Liver (tissue), 3 donors: ENCODE results near the gene SEPTIN8.

Source experiments
- GABPA ChIP-seq, 2 donors: IDR thresholded peaks in 1 of 2; conservative IDR thresholded peaks in 1 of 2; 2 replicates each; pipeline ENCODE4 v1.6.1; 2016; ENCODE audit warnings: antibody characterized with exemption in 2 of 2, mild to moderate bottlenecking in 1 of 2, moderate library complexity in 1 of 2
- TAF1 ChIP-seq: conservative IDR thresholded peaks from 2 replicates; pipeline ENCODE4 v1.6.1; 2016; ENCODE audit warnings: antibody characterized with exemption, mild to moderate bottlenecking
- TF ChIP-seq, protein P1 (sequence below): fragments of 150-350 bp; IDR thresholded peaks from 2 replicates; pipeline ENCODE4 v1.5.1; 2017; ENCODE audit warnings: improper control_type of control experiment, low read depth, low read length; ENCODE audit not compliant: missing input control
- TF ChIP-seq, protein P2 (sequence below): IDR thresholded peaks from 2 replicates; pipeline ENCODE4 v1.6.1; 2016; ENCODE audit warnings: antibody characterized with exemption, mild to moderate bottlenecking
- TF ChIP-seq, protein P3 (sequence below): IDR thresholded peaks from 2 replicates; pipeline ENCODE4 v1.6.1; 2016; ENCODE audit warnings: antibody characterized with exemption
- donor health status: healthy.
- donor health status: healthy.

DNA sequence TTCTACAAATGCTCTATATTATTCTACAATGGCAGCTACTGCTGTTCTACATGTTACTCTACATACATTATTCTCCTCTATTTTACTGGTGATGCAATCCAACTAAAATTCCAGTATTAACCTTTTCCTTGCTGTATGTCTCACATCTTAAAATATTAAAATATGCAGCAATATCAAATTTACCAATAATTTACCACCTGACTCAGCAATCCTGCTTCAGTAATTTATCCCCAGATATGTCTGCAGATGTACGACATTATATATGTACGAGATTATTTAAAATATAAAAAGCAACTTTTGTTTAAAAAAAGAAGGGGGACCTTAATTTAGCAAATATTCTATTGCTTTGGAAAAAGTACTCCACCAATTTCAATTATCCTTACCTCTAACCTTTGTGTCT lies 51.3 kb downstream of the SEPTIN8 start:
- TF ChIP-seq, protein P1, sequence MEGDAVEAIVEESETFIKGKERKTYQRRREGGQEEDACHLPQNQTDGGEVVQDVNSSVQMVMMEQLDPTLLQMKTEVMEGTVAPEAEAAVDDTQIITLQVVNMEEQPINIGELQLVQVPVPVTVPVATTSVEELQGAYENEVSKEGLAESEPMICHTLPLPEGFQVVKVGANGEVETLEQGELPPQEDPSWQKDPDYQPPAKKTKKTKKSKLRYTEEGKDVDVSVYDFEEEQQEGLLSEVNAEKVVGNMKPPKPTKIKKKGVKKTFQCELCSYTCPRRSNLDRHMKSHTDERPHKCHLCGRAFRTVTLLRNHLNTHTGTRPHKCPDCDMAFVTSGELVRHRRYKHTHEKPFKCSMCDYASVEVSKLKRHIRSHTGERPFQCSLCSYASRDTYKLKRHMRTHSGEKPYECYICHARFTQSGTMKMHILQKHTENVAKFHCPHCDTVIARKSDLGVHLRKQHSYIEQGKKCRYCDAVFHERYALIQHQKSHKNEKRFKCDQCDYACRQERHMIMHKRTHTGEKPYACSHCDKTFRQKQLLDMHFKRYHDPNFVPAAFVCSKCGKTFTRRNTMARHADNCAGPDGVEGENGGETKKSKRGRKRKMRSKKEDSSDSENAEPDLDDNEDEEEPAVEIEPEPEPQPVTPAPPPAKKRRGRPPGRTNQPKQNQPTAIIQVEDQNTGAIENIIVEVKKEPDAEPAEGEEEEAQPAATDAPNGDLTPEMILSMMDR, result no peak
- no peak for TF ChIP-seq TAF1
- TF ChIP-seq, protein P2, sequence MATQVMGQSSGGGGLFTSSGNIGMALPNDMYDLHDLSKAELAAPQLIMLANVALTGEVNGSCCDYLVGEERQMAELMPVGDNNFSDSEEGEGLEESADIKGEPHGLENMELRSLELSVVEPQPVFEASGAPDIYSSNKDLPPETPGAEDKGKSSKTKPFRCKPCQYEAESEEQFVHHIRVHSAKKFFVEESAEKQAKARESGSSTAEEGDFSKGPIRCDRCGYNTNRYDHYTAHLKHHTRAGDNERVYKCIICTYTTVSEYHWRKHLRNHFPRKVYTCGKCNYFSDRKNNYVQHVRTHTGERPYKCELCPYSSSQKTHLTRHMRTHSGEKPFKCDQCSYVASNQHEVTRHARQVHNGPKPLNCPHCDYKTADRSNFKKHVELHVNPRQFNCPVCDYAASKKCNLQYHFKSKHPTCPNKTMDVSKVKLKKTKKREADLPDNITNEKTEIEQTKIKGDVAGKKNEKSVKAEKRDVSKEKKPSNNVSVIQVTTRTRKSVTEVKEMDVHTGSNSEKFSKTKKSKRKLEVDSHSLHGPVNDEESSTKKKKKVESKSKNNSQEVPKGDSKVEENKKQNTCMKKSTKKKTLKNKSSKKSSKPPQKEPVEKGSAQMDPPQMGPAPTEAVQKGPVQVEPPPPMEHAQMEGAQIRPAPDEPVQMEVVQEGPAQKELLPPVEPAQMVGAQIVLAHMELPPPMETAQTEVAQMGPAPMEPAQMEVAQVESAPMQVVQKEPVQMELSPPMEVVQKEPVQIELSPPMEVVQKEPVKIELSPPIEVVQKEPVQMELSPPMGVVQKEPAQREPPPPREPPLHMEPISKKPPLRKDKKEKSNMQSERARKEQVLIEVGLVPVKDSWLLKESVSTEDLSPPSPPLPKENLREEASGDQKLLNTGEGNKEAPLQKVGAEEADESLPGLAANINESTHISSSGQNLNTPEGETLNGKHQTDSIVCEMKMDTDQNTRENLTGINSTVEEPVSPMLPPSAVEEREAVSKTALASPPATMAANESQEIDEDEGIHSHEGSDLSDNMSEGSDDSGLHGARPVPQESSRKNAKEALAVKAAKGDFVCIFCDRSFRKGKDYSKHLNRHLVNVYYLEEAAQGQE, result no peak
- TF ChIP-seq, protein P3, sequence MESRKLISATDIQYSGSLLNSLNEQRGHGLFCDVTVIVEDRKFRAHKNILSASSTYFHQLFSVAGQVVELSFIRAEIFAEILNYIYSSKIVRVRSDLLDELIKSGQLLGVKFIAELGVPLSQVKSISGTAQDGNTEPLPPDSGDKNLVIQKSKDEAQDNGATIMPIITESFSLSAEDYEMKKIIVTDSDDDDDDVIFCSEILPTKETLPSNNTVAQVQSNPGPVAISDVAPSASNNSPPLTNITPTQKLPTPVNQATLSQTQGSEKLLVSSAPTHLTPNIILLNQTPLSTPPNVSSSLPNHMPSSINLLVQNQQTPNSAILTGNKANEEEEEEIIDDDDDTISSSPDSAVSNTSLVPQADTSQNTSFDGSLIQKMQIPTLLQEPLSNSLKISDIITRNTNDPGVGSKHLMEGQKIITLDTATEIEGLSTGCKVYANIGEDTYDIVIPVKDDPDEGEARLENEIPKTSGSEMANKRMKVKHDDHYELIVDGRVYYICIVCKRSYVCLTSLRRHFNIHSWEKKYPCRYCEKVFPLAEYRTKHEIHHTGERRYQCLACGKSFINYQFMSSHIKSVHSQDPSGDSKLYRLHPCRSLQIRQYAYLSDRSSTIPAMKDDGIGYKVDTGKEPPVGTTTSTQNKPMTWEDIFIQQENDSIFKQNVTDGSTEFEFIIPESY, result no peak
- no peak for TF ChIP-seq GABPA (IDR thresholded peaks at IDR 0.05 in 1 of 2, conservative IDR thresholded peaks at IDR 0.05 in 1 of 2)
